Cerebellar cortex (tissue), 1 donor: ENCODE data around the gene CCNQ.

Source experiments
- DNase-seq: peaks from one replicate; pipeline ENCODE4 v3.0.0-alpha.2; 2015; ENCODE audit warnings: low spot score

CCNQ gene

GRCh38 chrX:153576239-153576870 is 22.6 kb downstream of the CCNQ start:
- no peak for DNase-seq

- DNase-seq: no peak
Observed at GRCh38 chrX:153573984-153574383, 25.0 kb downstream of the CCNQ start.

- DNase-seq: no peak
Observed at GRCh38 chrX:153572601-153573000, 26.3 kb downstream of the CCNQ start.

GRCh38 chrX:153571534-153571908 is 27.4 kb downstream of the CCNQ start:
- peak; percentile 41 for DNase-seq

- no peak for DNase-seq
Observed at GRCh38 chrX:153569475-153569874, 29.5 kb downstream of the CCNQ start.

GRCh38 chrX:153568451-153569011 is 30.4 kb downstream of the CCNQ start:
- no peak for DNase-seq

GRCh38 chrX:153565996-153566580 is 32.9 kb downstream of the CCNQ start:
- DNase-seq: no peak

- no peak for DNase-seq
Observed at GRCh38 chrX:153564047-153564606, 34.8 kb downstream of the CCNQ start.

GRCh38 chrX:153562546-153562945 is 36.4 kb downstream of the CCNQ start:
- DNase-seq: no peak

- no peak for DNase-seq
Observed at GRCh38 chrX:153561337-153561736, 37.6 kb downstream of the CCNQ start.

- DNase-seq: no peak
Observed at GRCh38 chrX:153560466-153560865, 38.5 kb downstream of the CCNQ start.

- DNase-seq: peak; percentile 47
Observed at GRCh38 chrX:153560000-153560399, 38.9 kb downstream of the CCNQ start.

- no peak for DNase-seq
Observed at GRCh38 chrX:153557618-153558355, 41.2 kb downstream of the CCNQ start.

GRCh38 chrX:153556767-153557166 is 42.2 kb downstream of the CCNQ start:
- no peak for DNase-seq

- DNase-seq: peak; percentile 76
Observed at GRCh38 chrX:153554519-153555167, 44.3 kb downstream of the CCNQ start.

- no peak for DNase-seq
Observed at GRCh38 chrX:153551135-153551534, 47.8 kb downstream of the CCNQ start.

- DNase-seq: no peak
Observed at GRCh38 chrX:153549807-153550206, 49.1 kb downstream of the CCNQ start.

GRCh38 chrX:153549231-153549630 is 49.7 kb downstream of the CCNQ start:
- peak; percentile 79 for DNase-seq

GRCh38 chrX:153547195-153547594 is 51.7 kb downstream of the CCNQ start:
- no peak for DNase-seq

- peak; percentile 39 for DNase-seq
Observed at GRCh38 chrX:153546386-153546785, 52.6 kb downstream of the CCNQ start.

GRCh38 chrX:153544727-153545126 is 54.2 kb downstream of the CCNQ start:
- no peak for DNase-seq

GRCh38 chrX:153539979-153540358 is 59.0 kb downstream of the CCNQ start:
- no peak for DNase-seq
